Ascending aorta (tissue), 2 donors: ENCODE data around the gene MTMR11. TPM values are rescaled to one million over a fixed set of nuclear protein-coding genes. Genes with fewer than 3 reads are reported as not detected.
"Not testable (repeated sequence)": the region's sequence is repeated elsewhere in the genome, so short reads cannot be mapped to it uniquely, and the experiment has no call there.

Experiments
- DNase-seq, 2 donors: peaks; one replicate each; pipeline ENCODE4 v3.0.0-alpha.2; 2019; ENCODE audit warnings: low spot score in 2 of 2
- H3K27ac ChIP-seq, 2 donors: fragments of 200-600 bp; sonication (generic); one replicate each; pipeline ENCODE4 v1.5.1; 2016 to 2017; ENCODE audit warnings: mild to moderate bottlenecking in 1 of 2
- H3K27me3 ChIP-seq: fragments of 200-600 bp; sonication (generic); one replicate; pipeline ENCODE4 v1.5.1; 2017
- H3K36me3 ChIP-seq, 2 donors: fragments of 200-600 bp; sonication (generic); one replicate each; pipeline ENCODE4 v1.5.1; 2016
- H3K4me1 ChIP-seq, 2 donors: fragments of 200-600 bp; sonication (generic); one replicate each; pipeline ENCODE4 v1.5.1; 2016 to 2017; ENCODE audit warnings: mild to moderate bottlenecking in 1 of 2
- H3K4me3 ChIP-seq, 2 donors: fragments of 200-600 bp; sonication (generic); one replicate each; pipeline ENCODE4 v1.5.1; 2016 to 2017; ENCODE audit warnings: mild to moderate bottlenecking in 1 of 2
- H3K9me3 ChIP-seq, 2 donors: fragments of 200-600 bp; sonication (generic); one replicate each; pipeline ENCODE4 v1.5.1; 2016
- intact Hi-C: fragments of 100-400 bp; cut with DNase I; formaldehyde crosslinking; loops from one replicate; pipeline ENCODE4 v1.15.1; 2023
- total RNA-seq: library from RNA; depleted of rRNA; stranded (reverse); fragments of >200 nt; gene quantifications from one replicate; pipeline ENCODE4 v1.1.0, GENCODE V29; 2016
- TF ChIP-seq, protein P1 (sequence below), 3 experiments: fragments of 200-600 bp in 2 of 3; fragments of 450-650 bp in 1 of 3; sonication (generic) in 2 of 3; IDR thresholded peaks; one replicate each; pipeline ENCODE4 v1.5.1; 2016 to 2019; ENCODE audit warnings: antibody characterized with exemption in 3 of 3, mild to moderate bottlenecking in 1 of 3, moderate library complexity in 1 of 3

Gene MTMR11
- total RNA-seq, 1 donor from 2014 or later, result 39.8 TPM

DNA sequence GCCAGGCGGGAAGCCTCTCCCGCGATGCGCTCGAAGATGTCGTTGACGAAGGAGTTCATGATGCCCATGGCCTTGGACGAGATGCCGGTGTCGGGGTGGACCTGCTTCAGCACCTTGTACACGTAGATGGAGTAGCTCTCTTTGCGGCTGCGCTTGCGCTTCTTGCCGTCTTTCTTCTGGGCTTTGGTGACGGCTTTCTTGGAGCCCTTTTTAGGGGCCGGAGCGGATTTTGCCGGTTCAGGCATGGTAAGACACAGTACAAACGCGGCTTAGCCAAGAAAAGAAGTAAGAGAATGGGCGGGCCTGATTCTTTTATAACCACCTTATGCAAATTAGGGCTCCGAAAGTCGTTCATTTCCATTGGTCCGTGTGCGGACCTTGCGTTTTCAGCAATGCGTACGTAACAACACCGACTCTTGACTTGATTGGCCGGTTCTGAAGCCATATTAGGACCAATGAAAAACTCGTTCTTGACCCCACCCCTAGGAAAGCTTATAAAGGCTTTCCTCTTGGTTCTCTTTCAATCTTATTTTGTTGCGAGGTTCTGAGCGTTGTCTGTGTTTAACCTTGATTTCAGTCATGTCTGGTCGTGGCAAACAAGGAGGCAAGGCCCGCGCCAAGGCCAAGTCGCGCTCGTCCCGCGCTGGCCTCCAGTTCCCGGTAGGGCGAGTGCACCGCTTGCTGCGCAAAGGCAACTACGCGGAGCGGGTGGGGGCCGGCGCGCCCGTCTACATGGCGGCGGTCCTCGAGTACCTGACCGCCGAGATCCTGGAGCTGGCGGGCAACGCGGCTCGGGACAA lies 50.1 kb downstream of the MTMR11 start:
- Histone ChIP-seq H3K4me1 (peaks cover 7 to 17% of the 10 kb centered on the region in 2 donors), H3K4me3 (peak overlapping the region; percentile 77 to 81), H3K9me3 (no peaks in the 10 kb centered on the region), H3K27me3 (no peaks in the 10 kb centered on the region), H3K27ac (peak overlapping the region; percentile 97 to 100), H3K36me3 (no peaks in the 10 kb centered on the region)
- intact Hi-C loops, result loop anchor here (1.0 kb wide), 1 partner anchor 50 kb away; the partner anchor contains the start of gene MTMR11
- DNase-seq, result peak; percentile 82 to 96
- TF ChIP-seq, protein P1, sequence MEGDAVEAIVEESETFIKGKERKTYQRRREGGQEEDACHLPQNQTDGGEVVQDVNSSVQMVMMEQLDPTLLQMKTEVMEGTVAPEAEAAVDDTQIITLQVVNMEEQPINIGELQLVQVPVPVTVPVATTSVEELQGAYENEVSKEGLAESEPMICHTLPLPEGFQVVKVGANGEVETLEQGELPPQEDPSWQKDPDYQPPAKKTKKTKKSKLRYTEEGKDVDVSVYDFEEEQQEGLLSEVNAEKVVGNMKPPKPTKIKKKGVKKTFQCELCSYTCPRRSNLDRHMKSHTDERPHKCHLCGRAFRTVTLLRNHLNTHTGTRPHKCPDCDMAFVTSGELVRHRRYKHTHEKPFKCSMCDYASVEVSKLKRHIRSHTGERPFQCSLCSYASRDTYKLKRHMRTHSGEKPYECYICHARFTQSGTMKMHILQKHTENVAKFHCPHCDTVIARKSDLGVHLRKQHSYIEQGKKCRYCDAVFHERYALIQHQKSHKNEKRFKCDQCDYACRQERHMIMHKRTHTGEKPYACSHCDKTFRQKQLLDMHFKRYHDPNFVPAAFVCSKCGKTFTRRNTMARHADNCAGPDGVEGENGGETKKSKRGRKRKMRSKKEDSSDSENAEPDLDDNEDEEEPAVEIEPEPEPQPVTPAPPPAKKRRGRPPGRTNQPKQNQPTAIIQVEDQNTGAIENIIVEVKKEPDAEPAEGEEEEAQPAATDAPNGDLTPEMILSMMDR (IDR thresholded peaks at IDR 0.05), result no peak

DNA sequence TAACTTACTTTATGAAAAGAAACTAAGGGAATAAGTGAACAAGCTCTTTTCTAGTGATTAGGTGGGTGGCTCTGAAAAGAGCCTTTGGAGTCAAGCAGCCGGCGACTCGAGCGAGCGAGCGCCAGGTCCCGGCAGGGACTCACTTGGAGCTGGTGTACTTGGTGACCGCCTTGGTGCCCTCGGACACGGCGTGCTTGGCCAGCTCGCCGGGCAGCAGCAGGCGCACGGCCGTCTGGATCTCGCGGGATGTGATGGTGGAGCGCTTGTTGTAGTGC lies 50.6 kb downstream of the MTMR11 start:
- Histone ChIP-seq H3K4me3 (peak overlapping the region; percentile 77 to 81), H3K4me1 (peaks cover 7 to 17% of the 10 kb centered on the region in 2 donors), H3K27ac (peak overlapping the region; percentile 94 to 100)
- DNase-seq, H3K27me3 ChIP-seq, H3K9me3 ChIP-seq, H3K36me3 ChIP-seq: not testable (repeated sequence)
- intact Hi-C loops, result loop anchor here (1.0 kb wide), 1 partner anchor 50 kb away; the partner anchor contains the start of gene MTMR11

DNA sequence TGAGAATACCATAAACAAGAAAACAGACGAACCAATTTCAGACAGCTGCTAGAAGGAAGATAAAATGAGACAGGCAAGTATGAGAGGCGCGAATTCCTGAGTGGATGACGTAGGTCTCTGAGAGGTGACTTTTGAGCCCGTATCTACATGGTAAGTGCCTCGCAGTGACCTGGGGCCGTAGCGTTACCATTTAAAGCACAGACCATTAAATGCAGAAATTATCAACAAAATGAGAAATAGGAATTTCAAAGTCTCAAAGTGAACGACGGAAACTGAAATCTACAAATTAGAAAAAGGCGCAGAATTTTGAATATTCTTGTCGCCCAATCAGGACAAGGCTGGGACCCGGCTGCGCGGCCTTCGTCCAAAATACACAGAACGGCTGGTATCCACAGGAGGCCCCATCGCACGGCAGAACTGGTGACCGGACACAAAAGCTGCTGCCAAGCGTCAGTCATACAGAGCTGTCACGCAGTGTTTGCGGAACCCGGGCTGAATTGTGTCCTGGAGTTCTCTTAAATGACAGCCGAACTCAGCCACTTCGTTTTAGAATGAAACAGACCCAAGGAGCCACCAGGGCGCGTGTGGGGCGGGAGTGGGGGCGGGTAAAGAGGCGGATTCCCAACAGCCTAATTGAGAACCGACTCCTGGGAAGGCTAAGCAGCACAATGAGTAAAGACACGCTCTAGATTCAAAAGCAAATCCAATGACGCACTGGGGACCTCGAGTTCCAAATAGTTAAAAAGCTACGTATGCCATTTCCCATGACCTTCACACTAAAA lies 51.1 kb downstream of the MTMR11 start:
- peak overlapping the region; percentile 94 to 100 for H3K27ac ChIP-seq
- no peaks in the 10 kb centered on the region for H3K9me3 ChIP-seq
- H3K36me3 ChIP-seq, result no peaks in the 10 kb centered on the region
- intact Hi-C loops, result loop anchor here (1.0 kb wide), 1 partner anchor 51 kb away; the partner anchor contains the start of gene MTMR11
- TF ChIP-seq, protein P1 (IDR thresholded peaks at IDR 0.05), result peak in 1 of 3 experiments; percentile 13
- H3K4me3 ChIP-seq, result peak overlapping the region; percentile 77 to 81
- peak; percentile 76 to 96 for DNase-seq
- H3K4me1 ChIP-seq, result peaks cover 7 to 17% of the 10 kb centered on the region in 2 donors
- H3K27me3 ChIP-seq, result no peaks in the 10 kb centered on the region

DNA sequence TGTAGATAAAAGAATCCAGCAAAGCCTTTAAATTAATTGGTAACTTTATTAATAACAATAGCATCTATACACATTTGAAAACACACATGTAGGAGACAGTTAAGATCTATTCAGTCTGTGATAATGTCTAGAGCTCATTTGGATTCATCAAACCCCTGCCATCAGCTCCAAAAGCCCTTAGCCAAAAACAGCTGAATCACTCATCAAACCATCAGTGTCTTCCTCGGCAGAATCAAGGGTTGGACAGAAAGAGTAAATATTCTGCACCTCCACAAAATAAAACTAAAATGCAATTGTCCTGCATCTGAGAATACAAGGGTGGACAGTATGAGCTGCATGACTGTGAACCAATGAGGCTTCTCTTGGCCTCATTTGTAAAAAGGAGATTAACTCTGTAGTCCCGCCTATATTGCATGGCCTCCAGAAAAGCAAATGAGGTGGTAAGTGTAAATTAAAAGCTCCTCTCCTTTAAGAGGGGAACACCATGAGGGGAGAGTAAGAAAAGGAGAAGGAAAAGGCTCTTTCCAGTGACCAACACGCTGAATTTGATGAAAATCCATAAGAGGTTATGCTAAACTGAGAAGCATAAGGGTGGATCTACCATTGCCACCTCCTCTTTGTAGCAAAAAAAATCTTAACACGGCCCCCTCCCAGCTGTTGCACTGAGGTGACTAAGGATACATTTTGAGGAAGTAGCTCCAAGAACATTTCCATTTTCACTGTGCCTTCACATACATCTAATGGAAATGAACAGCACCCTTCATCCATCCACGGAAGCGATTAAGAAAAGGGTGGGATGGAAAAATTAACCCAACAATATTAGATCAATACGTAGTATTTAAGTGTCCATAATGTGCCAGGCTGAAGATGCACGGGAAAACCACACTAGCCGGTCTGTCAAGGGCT lies 52.0 kb downstream of the MTMR11 start:
- intact Hi-C loops, result no loop called here
- no peaks in the 10 kb centered on the region for H3K27me3 ChIP-seq
- TF ChIP-seq, protein P1 (IDR thresholded peaks at IDR 0.05), result no peak
- H3K27ac ChIP-seq, result peak overlapping the region; percentile 94 to 100
- H3K4me1 ChIP-seq, result peaks cover 7 to 17% of the 10 kb centered on the region in 2 donors
- peak overlapping the region; percentile 77 to 81 for H3K4me3 ChIP-seq
- no peaks in the 10 kb centered on the region for H3K36me3 ChIP-seq
- DNase-seq, result peak in 1 of 2 donors; percentile 64
- H3K9me3 ChIP-seq, result no peaks in the 10 kb centered on the region

DNA sequence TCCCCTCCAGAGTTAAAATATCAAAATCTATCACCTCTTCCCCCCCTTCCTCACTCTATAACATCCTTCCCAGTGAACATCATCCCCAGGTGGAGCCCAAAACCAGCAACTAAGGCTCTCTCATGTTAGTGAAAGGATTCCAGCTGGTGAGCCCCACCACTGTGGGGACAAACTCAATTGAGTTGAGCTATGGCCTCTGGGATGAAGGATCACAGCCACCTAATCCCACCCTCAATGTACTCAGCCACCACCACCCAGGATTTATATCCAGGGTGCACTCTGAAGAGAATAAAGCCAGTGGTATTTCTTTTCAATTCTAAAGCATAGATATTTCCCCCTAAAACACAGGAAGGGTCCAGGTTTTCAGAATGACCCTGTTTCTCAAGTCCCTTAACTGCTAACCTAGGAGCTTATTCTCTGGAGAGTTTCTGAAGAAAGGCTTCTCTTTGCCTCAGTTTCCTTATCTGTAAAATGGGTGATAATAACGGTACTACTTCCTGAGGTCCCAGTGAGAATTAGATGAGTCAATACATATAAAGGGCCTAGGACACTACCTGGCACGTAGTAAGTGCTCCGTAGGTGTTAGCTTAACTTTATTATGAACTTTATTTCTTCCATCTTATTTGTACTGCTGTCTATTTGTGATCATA lies 53.0 kb downstream of the MTMR11 start:
- Histone ChIP-seq H3K9me3 (no peaks in the 10 kb centered on the region), H3K36me3 (no peaks in the 10 kb centered on the region), H3K27me3 (no peaks in the 10 kb centered on the region), H3K4me3 (peak overlapping the region in 1 of 2 donors; percentile 32), H3K27ac (no peak overlapping the region), H3K4me1 (peaks cover 7 to 17% of the 10 kb centered on the region in 2 donors)
- peak in 1 of 2 donors; percentile 9 for DNase-seq
- intact Hi-C loops, result no loop called here
- TF ChIP-seq, protein P1 (IDR thresholded peaks at IDR 0.05), result no peak
